WTC11 (cell line): Measurements from ENCODE around the gene CDKL5.

Source experiments
- CBFB ChIP-seq: sonication (generic); formaldehyde crosslinking; IDR thresholded peaks from 2 replicates; pipeline ENCODE4 v1.8.1; 2022; ENCODE audit warnings: mild to moderate bottlenecking, low read depth, missing genetic modification reagents
- GTF2I ChIP-seq: fragments of 250-450 bp; sonication (Bioruptor Pico); conservative IDR thresholded peaks from 2 replicates; pipeline ENCODE4 v1.4.0; 2021; ENCODE audit warnings: mild to moderate bottlenecking
- JUN ChIP-seq: sonication (generic); formaldehyde crosslinking; IDR thresholded peaks from 2 replicates; pipeline ENCODE4 v1.8.0; 2023; ENCODE audit warnings: mild to moderate bottlenecking, missing genetic modification reagents
- RELA ChIP-seq: sonication (generic); formaldehyde crosslinking; IDR thresholded peaks from 2 replicates; pipeline ENCODE4 v1.8.1; 2022; ENCODE audit warnings: missing genetic modification reagents, mild to moderate bottlenecking, borderline replicate concordance
- SMAD3 ChIP-seq: sonication (generic); formaldehyde crosslinking; IDR thresholded peaks from 2 replicates; pipeline ENCODE4 v1.8.0; 2022; ENCODE audit warnings: missing genetic modification reagents, mild to moderate bottlenecking, borderline replicate concordance
- TCF7 ChIP-seq: sonication (generic); formaldehyde crosslinking; IDR thresholded peaks from 2 replicates; pipeline ENCODE4 v1.8.0; 2022; ENCODE audit warnings: mild to moderate bottlenecking, low read depth, missing genetic modification reagents, moderate library complexity
- TEAD4 ChIP-seq: sonication (generic); formaldehyde crosslinking; IDR thresholded peaks from 2 replicates; pipeline ENCODE4 v1.8.0; 2022; ENCODE audit warnings: mild to moderate bottlenecking, missing genetic modification reagents
- ZNF121 ChIP-seq: sonication (generic); formaldehyde crosslinking; IDR thresholded peaks from 2 replicates; pipeline ENCODE4 v1.8.0; 2023; ENCODE audit warnings: missing genetic modification reagents
- ZNF263 ChIP-seq: sonication (generic); formaldehyde crosslinking; IDR thresholded peaks from 2 replicates; pipeline ENCODE4 v1.8.1; 2022; ENCODE audit warnings: low read depth, mild to moderate bottlenecking, moderate library complexity, missing genetic modification reagents
- TF ChIP-seq, protein P1 (sequence below): fragments of 200-600 bp; IDR thresholded peaks from 2 replicates; pipeline ENCODE4 v1.8.0; 2022; ENCODE audit warnings: antibody characterized with exemption
- TF ChIP-seq, protein P2 (sequence below): sonication (generic); formaldehyde crosslinking; IDR thresholded peaks from 2 replicates; pipeline ENCODE4 v1.8.1; 2022; ENCODE audit warnings: missing genetic modification reagents, borderline replicate concordance
- TF ChIP-seq, protein P3 (sequence below): sonication (generic); formaldehyde crosslinking; IDR thresholded peaks from 2 replicates; pipeline ENCODE4 v1.8.1; 2023; ENCODE audit warnings: mild to moderate bottlenecking, missing genetic modification reagents, moderate library complexity

DNA sequence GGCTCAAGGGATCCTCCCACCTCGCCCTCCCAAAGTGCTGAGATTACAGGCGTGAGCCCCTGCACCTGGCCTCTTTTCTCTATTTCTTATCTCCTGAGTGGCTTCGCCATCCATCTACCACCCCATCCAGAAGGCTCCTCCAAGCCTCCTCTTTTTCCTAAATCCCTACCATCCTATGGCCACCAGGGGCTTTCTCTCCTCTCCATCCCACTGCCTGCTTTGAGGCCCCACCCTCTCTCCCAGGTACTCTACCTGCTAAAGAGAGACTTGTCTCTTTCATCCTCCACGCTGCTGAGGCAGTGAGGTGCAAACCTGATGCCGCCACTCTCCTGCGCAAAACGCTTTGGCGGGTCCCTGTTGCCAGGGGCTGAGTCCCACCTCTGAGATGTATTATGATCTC is 239.5 kb downstream of the CDKL5 start:
- TF ChIP-seq GTF2I (no peak), CBFB (no peak), TEAD4 (CRISPR knock-in tag) (no peak), RELA (CRISPR knock-in tag) (no peak), ZNF121 (CRISPR knock-in tag) (no peak), JUN (CRISPR knock-in tag) (no peak), TCF7 (CRISPR knock-in tag) (no peak), SMAD3 (CRISPR knock-in tag) (no peak), ZNF263 (CRISPR knock-in tag) (no peak)
- TF ChIP-seq, protein P1, sequence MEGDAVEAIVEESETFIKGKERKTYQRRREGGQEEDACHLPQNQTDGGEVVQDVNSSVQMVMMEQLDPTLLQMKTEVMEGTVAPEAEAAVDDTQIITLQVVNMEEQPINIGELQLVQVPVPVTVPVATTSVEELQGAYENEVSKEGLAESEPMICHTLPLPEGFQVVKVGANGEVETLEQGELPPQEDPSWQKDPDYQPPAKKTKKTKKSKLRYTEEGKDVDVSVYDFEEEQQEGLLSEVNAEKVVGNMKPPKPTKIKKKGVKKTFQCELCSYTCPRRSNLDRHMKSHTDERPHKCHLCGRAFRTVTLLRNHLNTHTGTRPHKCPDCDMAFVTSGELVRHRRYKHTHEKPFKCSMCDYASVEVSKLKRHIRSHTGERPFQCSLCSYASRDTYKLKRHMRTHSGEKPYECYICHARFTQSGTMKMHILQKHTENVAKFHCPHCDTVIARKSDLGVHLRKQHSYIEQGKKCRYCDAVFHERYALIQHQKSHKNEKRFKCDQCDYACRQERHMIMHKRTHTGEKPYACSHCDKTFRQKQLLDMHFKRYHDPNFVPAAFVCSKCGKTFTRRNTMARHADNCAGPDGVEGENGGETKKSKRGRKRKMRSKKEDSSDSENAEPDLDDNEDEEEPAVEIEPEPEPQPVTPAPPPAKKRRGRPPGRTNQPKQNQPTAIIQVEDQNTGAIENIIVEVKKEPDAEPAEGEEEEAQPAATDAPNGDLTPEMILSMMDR, result no peak
- TF ChIP-seq, protein P2, sequence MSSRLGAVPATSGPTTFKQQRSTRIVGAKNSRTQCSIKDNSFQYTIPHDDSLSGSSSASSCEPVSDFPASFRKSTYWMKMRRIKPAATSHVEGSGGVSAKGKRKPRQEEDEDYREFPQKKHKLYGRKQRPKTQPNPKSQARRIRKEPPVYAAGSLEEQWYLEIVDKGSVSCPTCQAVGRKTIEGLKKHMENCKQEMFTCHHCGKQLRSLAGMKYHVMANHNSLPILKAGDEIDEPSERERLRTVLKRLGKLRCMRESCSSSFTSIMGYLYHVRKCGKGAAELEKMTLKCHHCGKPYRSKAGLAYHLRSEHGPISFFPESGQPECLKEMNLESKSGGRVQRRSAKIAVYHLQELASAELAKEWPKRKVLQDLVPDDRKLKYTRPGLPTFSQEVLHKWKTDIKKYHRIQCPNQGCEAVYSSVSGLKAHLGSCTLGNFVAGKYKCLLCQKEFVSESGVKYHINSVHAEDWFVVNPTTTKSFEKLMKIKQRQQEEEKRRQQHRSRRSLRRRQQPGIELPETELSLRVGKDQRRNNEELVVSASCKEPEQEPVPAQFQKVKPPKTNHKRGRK (CRISPR knock-in tag), result no peak
- TF ChIP-seq, protein P3, sequence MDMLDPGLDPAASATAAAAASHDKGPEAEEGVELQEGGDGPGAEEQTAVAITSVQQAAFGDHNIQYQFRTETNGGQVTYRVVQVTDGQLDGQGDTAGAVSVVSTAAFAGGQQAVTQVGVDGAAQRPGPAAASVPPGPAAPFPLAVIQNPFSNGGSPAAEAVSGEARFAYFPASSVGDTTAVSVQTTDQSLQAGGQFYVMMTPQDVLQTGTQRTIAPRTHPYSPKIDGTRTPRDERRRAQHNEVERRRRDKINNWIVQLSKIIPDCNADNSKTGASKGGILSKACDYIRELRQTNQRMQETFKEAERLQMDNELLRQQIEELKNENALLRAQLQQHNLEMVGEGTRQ (CRISPR knock-in tag), result no peak
